HepG2 (cell line): ENCODE data around the gene NDUFB8. TPM values are rescaled to one million over a fixed set of nuclear protein-coding genes. Genes with fewer than 3 reads are reported as not detected.

ENCODE experiments used
- ATAC-seq: fragments of 200-7000 bp; cut with Tn5 transposase; 3 replicates; pipeline ENCODE4 v1.9.1; 2020; ENCODE audit warnings: mild to moderate bottlenecking, moderate library complexity
- BruUV-seq: library from RNA; stranded (reverse); fragments of 400-500 nt; replicated peaks from 2 replicates; lab custom pipeline; 2021; lab: Mats Ljungman, UMichigan
- CTCF ChIA-PET: fragments of 300-600 bp; formaldehyde crosslinking; extraction: SDS; loops from one replicate; lab custom pipeline; 2021; ENCODE audit warnings: low total read pairs, inconsistent platforms, low intra/inter-chr PET ratio; lab: Yijun Ruan, JAX
- POLR2A ChIA-PET: fragments of 350-600 bp; sonication (Branson Sonifier 250); formaldehyde crosslinking; loops from one replicate; lab custom pipeline; 2020; ENCODE audit warnings: antibody characterized with exemption, inconsistent platforms; lab: Yijun Ruan, JAX
- DNase-seq: peaks from one replicate; pipeline ENCODE4 v3.0.0-alpha.2; 2015; ENCODE audit warnings: low spot score
- FAIRE-seq: peaks from 3 replicates; lab custom pipeline; 2011; peaks lifted over from hg19 to GRCh38; lab: Jason Lieb, UNC
- H2AFZ ChIP-seq: one replicate; pipeline ENCODE4 v1.6.1; 2011; ENCODE audit warnings: low read length, inconsistent platforms
- H3K27ac ChIP-seq: fragments of 300-600 bp; 3 replicates; pipeline ENCODE4 v1.8.0; 2011; ENCODE audit warnings: mixed run types, mild to moderate bottlenecking, mixed read lengths, low read length, inconsistent platforms; ENCODE audit not compliant: insufficient read depth; ENCODE audit errors: extremely low read length
- H3K27me3 ChIP-seq, 2 experiments: fragments of 200-600 bp in 1 of 2; 2 replicates in 1 of 2; 3 replicates in 1 of 2; pipeline versions ENCODE4 v1.6.0 to v1.8.0; 2011; ENCODE audit warnings: low read length in 2 of 2, mild to moderate bottlenecking in 2 of 2, moderate library complexity in 2 of 2, inconsistent platforms in 1 of 2; ENCODE audit not compliant: insufficient read depth in 2 of 2, control insufficient read depth in 1 of 2
- H3K36me3 ChIP-seq, 2 experiments: fragments of 200-600 bp in 1 of 2; replicated peaks in 1 of 2; 2 replicates in 1 of 2; 3 replicates in 1 of 2; pipeline versions ENCODE4 v1.5.1 to v1.8.0; 2011; ENCODE audit warnings: low read length in 2 of 2, inconsistent platforms in 1 of 2; ENCODE audit not compliant: insufficient read depth in 2 of 2, control insufficient read depth in 1 of 2
- H3K4me1 ChIP-seq: 2 replicates; pipeline ENCODE4 v1.5.1; 2012; ENCODE audit warnings: low read length, inconsistent platforms; ENCODE audit not compliant: insufficient read depth
- H3K4me2 ChIP-seq: 2 replicates; pipeline ENCODE4 v1.6.0; 2011; ENCODE audit warnings: low read depth, low read length, inconsistent platforms
- H3K4me3 ChIP-seq, 3 experiments: fragments of 200-600 bp in 1 of 3; sonication (generic), shearing (Covaris generic) in 1 of 3; replicated peaks in 1 of 3; 2 replicates each; pipeline ENCODE4 v1.5.1; 2011 to 2016; ENCODE audit warnings: low read length in 3 of 3, inconsistent platforms in 2 of 3, low read depth in 2 of 3, mild to moderate bottlenecking in 2 of 3, control low read depth in 1 of 3, mixed read lengths in 1 of 3; ENCODE audit not compliant: insufficient read depth in 1 of 3
- H3K79me2 ChIP-seq: one replicate; pipeline ENCODE4 v1.6.1; 2011; ENCODE audit warnings: low read length, inconsistent platforms; ENCODE audit not compliant: insufficient read depth
- H3K9ac ChIP-seq: 2 replicates; pipeline ENCODE4 v1.6.0; 2011; ENCODE audit warnings: mild to moderate bottlenecking, low read depth, low read length, inconsistent platforms; ENCODE audit not compliant: insufficient read depth
- H3K9me3 ChIP-seq: 2 replicates; pipeline ENCODE4 v1.5.1; 2012; ENCODE audit warnings: mild to moderate bottlenecking, low read length
- H4K20me1 ChIP-seq: 2 replicates; pipeline ENCODE4 v1.6.0; 2011; ENCODE audit warnings: inconsistent platforms, mild to moderate bottlenecking, low read length, moderate library complexity; ENCODE audit not compliant: insufficient read depth
- ARNTL ChIP-seq: sonication (generic); formaldehyde crosslinking; IDR thresholded peaks from 2 replicates; pipeline ENCODE4 v1.4.0; 2020; ENCODE audit warnings: mild to moderate bottlenecking, missing genetic modification reagents
- ERF ChIP-seq: IDR thresholded peaks from 2 replicates; pipeline ENCODE4 v1.6.1; 2018; ENCODE audit warnings: missing biosample characterization, missing genetic modification reagents
- FIP1L1 ChIP-seq: fragments of 200-400 bp; formaldehyde crosslinking; IDR thresholded peaks from 2 replicates; pipeline ENCODE4 v1.6.1; 2018; ENCODE audit warnings: low read depth, mild to moderate bottlenecking, low read length, moderate library complexity, borderline replicate concordance; ENCODE audit not compliant: insufficient read depth
- HCFC1 ChIP-seq: fragments of 150-350 bp; IDR thresholded peaks from 2 replicates; pipeline ENCODE4 v1.6.1; 2014; ENCODE audit warnings: low read depth, low read length
- HDAC1 ChIP-seq: sonication (generic); formaldehyde crosslinking; IDR thresholded peaks from 2 replicates; pipeline ENCODE4 v1.5.1; 2020; ENCODE audit warnings: mild to moderate bottlenecking, missing genetic modification reagents
- MED1 ChIP-seq: sonication (generic); formaldehyde crosslinking; IDR thresholded peaks from 2 replicates; pipeline ENCODE4 v1.4.0; 2020; ENCODE audit warnings: missing genetic modification reagents
- MIXL1 ChIP-seq: IDR thresholded peaks from 2 replicates; pipeline ENCODE4 v1.6.1; 2016
- NCOA1 ChIP-seq: sonication (generic); formaldehyde crosslinking; IDR thresholded peaks from 2 replicates; pipeline ENCODE4 v1.9.0; 2021; ENCODE audit warnings: missing genetic modification reagents
- NFATC3 ChIP-seq: sonication (generic); formaldehyde crosslinking; IDR thresholded peaks from 2 replicates; pipeline ENCODE4 v1.5.1; 2020; ENCODE audit warnings: mild to moderate bottlenecking, missing genetic modification reagents
- POGZ ChIP-seq: sonication (generic); formaldehyde crosslinking; IDR thresholded peaks from 2 replicates; pipeline ENCODE4 v1.4.0; 2020; ENCODE audit warnings: mild to moderate bottlenecking, missing genetic modification reagents
- RAD21 ChIP-seq: fragments of 450-650 bp; formaldehyde crosslinking; IDR thresholded peaks from 2 replicates; pipeline ENCODE4 v1.5.0; 2020; ENCODE audit warnings: mild to moderate bottlenecking
- SMARCE1 ChIP-seq: fragments of 450-650 bp; IDR thresholded peaks from 2 replicates; pipeline ENCODE4 v1.6.1; 2017; ENCODE audit warnings: borderline replicate concordance
- TOPORS ChIP-seq: sonication (generic); formaldehyde crosslinking; IDR thresholded peaks from 2 replicates; pipeline ENCODE4 v1.8.0; 2023; ENCODE audit warnings: mild to moderate bottlenecking, missing genetic modification reagents
- ZNF317 ChIP-seq: sonication (generic); formaldehyde crosslinking; IDR thresholded peaks from 2 replicates; pipeline ENCODE4 v1.5.0; 2020; ENCODE audit warnings: mild to moderate bottlenecking, missing genetic modification reagents
- ZNF382 ChIP-seq: sonication (generic); formaldehyde crosslinking; IDR thresholded peaks from 2 replicates; pipeline ENCODE4 v1.5.0; 2020; ENCODE audit warnings: missing genetic modification reagents, mild to moderate bottlenecking, borderline replicate concordance
- ZNF562 ChIP-seq: sonication (generic); formaldehyde crosslinking; IDR thresholded peaks from 2 replicates; pipeline ENCODE4 v1.8.0; 2022; ENCODE audit warnings: missing genetic modification reagents, borderline replicate concordance
- WGBS: methylation state at CpG from one replicate; pipeline ENCODE4 v1.1.6; 2017; ENCODE audit warnings: low lambda C conversion rate; 5-methylcytosine and 5-hydroxymethylcytosine counted together
- in situ Hi-C: cut with HindIII; loops from 2 replicates; pipeline ENCODE4 v1.10.0; 2017; ENCODE audit warnings: low pct_unique_long_range_greater_than_20kb; ENCODE audit not compliant: extremely low pct_ligation_motif_present
- intact Hi-C: fragments of 100-400 bp; cut with micrococcal nuclease; formaldehyde crosslinking; loops from one replicate; pipeline ENCODE4 v1.10.0; 2022; ENCODE audit not compliant: unreplicated experiment
- polyA plus RNA-seq, 8 experiments: library from polyadenylated mRNA; depleted of rRNA in 3 of 8; stranded (reverse) in 7 of 8; unstranded in 1 of 8; fragments of >200 nt; fragmentation: Illumina TruSeq in 4 of 8; extraction: Trizol in 4 of 8; gene quantifications; 2 replicates each; pipeline versions ENCODE4 v1.2.1 to v1.2.3, GENCODE V29; 2011 to 2016; ENCODE audit warnings: low read depth in 4 of 8, missing spikeins in 1 of 8, mixed read lengths in 1 of 8; ENCODE audit not compliant: insufficient read depth in 1 of 8
- total RNA-seq, 5 experiments: library from RNA; depleted of rRNA; stranded (reverse); fragments of >200 nt; fragmentation: Illumina TruSeq; extraction: Trizol; gene quantifications; 2 replicates each; pipeline ENCODE4 v1.2.3, GENCODE V29; 2016; ENCODE audit warnings: low read depth in 1 of 5

The NDUFB8 gene
- total and polyA plus RNA-seq, 2 of the 13 experiments (the other 11 are each of a cell fraction or from before 2014, with no cell fraction given), result 210 to 216 TPM

- no peak for TF ChIP-seq NFATC3 (CRISPR knock-in tag)
- TF ChIP-seq RAD21, result peak; percentile 69
- no peak for TF ChIP-seq MIXL1 (CRISPR knock-in tag)
- no peak for TF ChIP-seq FIP1L1
- no peak for TF ChIP-seq ZNF317 (CRISPR knock-in tag)
- TF ChIP-seq, all 625 proteins: peak for 6
Measured at GRCh38 chr10:100508691-100509150, 20.9 kb downstream of the NDUFB8 start (continued).

- no peak for FAIRE-seq
- no peak overlapping the region for H2AFZ ChIP-seq
- no peaks in the 10 kb centered on the region for H3K79me2 ChIP-seq
- H3K4me3 ChIP-seq, result no peak overlapping the region
- intact Hi-C loops (loop anchor here (1.0 to 2.0 kb wide), 2 partner anchors 75 to 169 kb away; no protein-coding TSS in a partner anchor), in situ Hi-C loops (loop anchor here (5.0 kb wide), 2 partner anchors 71 to 166 kb away; no protein-coding TSS in a partner anchor)
- H3K27me3 ChIP-seq, result no peaks in the 10 kb centered on the region
- H3K9ac ChIP-seq, result no peak overlapping the region
- ATAC-seq, result no peak; the same call in 2 of the 3 replicates
- WGBS, result 24% methylated on average over 1 of the region's 1 CpG
- DNase-seq, result no peak
- no peaks in the 10 kb centered on the region for H3K9me3 ChIP-seq
- no peak overlapping the region for H3K27ac ChIP-seq
- CTCF ChIA-PET, result interaction anchor here (0.9 to 2.7 kb wide), 3 partner anchors 74 to 170 kb away, joined by 3 to 26 read pairs (median 7); no protein-coding TSS in a partner anchor
- TF ChIP-seq MED1 (CRISPR knock-in tag), result no peak
- TF ChIP-seq HDAC1 (CRISPR knock-in tag), result no peak
- TF ChIP-seq POGZ (CRISPR knock-in tag), result no peak
- no peak for TF ChIP-seq HCFC1
- no peak for TF ChIP-seq TOPORS (CRISPR knock-in tag)
- no peak for TF ChIP-seq ERF (CRISPR knock-in tag)
- TF ChIP-seq ZNF562 (CRISPR knock-in tag), result no peak
- no peak for TF ChIP-seq ZNF382 (CRISPR knock-in tag)
- no peak for TF ChIP-seq ARNTL (CRISPR knock-in tag)
- no peak for TF ChIP-seq SMARCE1
- no peak for TF ChIP-seq NCOA1
- H3K4me2 ChIP-seq, result no peak overlapping the region
- H3K4me1 ChIP-seq, result peaks cover 8% of the 10 kb centered on the region; the same call in 1 of the 2 replicates
- H4K20me1 ChIP-seq, result no peaks in the 10 kb centered on the region
- POLR2A ChIA-PET, result no interaction called here
- H3K36me3 ChIP-seq, result no peaks in the 10 kb centered on the region
- BruUV-seq, result no TSS peak
Measured at GRCh38 chr10:100508266-100508665, 21.4 kb downstream of the NDUFB8 start.
